ENCODE data around the gene KCNK15. TPM values are rescaled to one million over a fixed set of nuclear protein-coding genes. Genes with fewer than 3 reads are reported as not detected.

KCNK15 gene
- 0.33 to 0.64 TPM (median 0.56 TPM) in 5 replicates for total RNA-seq (2022; extraction: Qiagen RNA extraction; ENCODE audit: low read depth)

DNA sequence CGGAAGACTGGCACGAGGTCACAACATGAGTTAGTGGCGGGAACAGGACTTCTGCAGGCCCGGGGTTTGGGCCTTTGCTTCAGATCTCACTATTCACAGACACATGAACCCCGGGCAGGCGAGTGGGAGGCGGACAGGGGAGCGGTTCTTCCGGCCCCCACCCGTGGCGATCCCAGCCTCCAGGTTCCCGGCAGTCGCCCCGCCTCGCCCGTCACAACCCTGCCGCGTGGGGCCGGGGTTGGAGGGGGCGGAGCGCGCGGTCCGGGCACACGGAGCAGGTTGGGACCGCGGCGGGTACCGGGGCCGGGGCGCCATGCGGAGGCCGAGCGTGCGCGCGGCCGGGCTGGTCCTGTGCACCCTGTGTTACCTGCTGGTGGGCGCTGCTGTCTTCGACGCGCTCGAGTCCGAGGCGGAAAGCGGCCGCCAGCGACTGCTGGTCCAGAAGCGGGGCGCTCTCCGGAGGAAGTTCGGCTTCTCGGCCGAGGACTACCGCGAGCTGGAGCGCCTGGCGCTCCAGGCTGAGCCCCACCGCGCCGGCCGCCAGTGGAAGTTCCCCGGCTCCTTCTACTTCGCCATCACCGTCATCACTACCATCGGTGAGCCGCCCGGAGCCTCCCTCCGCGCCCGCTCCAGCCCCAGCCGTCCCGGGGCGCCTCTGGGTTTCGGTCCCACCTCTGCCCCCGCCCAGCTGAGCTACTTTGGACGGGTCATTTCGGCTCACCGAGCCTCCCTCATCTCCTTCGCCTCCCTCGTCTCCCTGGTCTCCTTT is at the start of gene KCNK15:
Gene KCNK15, plus strand, starts transcription at position 268 of the 769 bp plus-strand sequence. Its CDS starts 46 bp downstream, at position 314.

GRCh38 chr20:44714701-44715498 is 30.8 kb upstream of the KCNK15 start, which contains the start of gene CCN5:
CCN5 (plus strand) TSS chr20:44715369; CDS start chr20:44715391, 22 bp downstream.

Other genes starting within 250 kb of the KCNK15 start
- 60.0 to 91.8 TPM (median 77.9 TPM) in 5 replicates for gene SERINC3, start 223.8 kb upstream of the KCNK15 start, total RNA-seq (2022; extraction: Qiagen RNA extraction; ENCODE audit: low read depth)
- 31.3 to 43.4 TPM (median 37.9 TPM) in 5 replicates for gene PKIG, start 163.3 kb upstream of the KCNK15 start, total RNA-seq (2022; extraction: Qiagen RNA extraction; ENCODE audit: low read depth)
- 45.5 to 61.2 TPM (median 53.7 TPM) in 5 replicates for gene ADA, start 94.2 kb upstream of the KCNK15 start, total RNA-seq (2022; extraction: Qiagen RNA extraction; ENCODE audit: low read depth)
- 18.1 to 40.4 TPM (median 24.9 TPM) in 5 replicates for gene CCN5, start 30.5 kb upstream of the KCNK15 start, total RNA-seq (2022; extraction: Qiagen RNA extraction; ENCODE audit: low read depth)
- gene RIMS4, start 64.7 kb downstream of the KCNK15 start, total RNA-seq (2022; extraction: Qiagen RNA extraction; ENCODE audit: low read depth) = 0.90 to 2.0 TPM (median 1.5 TPM) in 5 replicates
- 173 to 220 TPM (median 196 TPM) in 5 replicates for gene YWHAB, start 139.8 kb downstream of the KCNK15 start, total RNA-seq (2022; extraction: Qiagen RNA extraction; ENCODE audit: low read depth)
- gene PABPC1L, start 164.2 kb downstream of the KCNK15 start, total RNA-seq (2022; extraction: Qiagen RNA extraction; ENCODE audit: low read depth) = 14.9 to 21.1 TPM (median 20.8 TPM) in 5 replicates
- 39.1 to 43.4 TPM (median 40.9 TPM) in 5 replicates for gene TOMM34, start 214.5 kb downstream of the KCNK15 start, total RNA-seq (2022; extraction: Qiagen RNA extraction; ENCODE audit: low read depth)
- gene STK4, start 220.6 kb downstream of the KCNK15 start, total RNA-seq (2022; extraction: Qiagen RNA extraction; ENCODE audit: low read depth) = 10.4 to 16.4 TPM (median 13.1 TPM) in 5 replicates